Esophagus squamous epithelium (tissue), 4 donors: ENCODE results near the gene SP100.

Experiments used
- POLR2A ChIP-seq, 4 donors: fragments of 450-650 bp; IDR thresholded peaks; one replicate each; pipeline ENCODE4 v1.6.1; 2017; ENCODE audit warnings: antibody characterized with exemption in 4 of 4, mild to moderate bottlenecking in 4 of 4, moderate library complexity in 3 of 4
- TF ChIP-seq, protein P1 (sequence below), 6 experiments: fragments of 450-650 bp in 4 of 6; fragments of 200-600 bp in 2 of 6; sonication (generic) in 2 of 6; IDR thresholded peaks; one replicate each; pipeline ENCODE4 v1.5.1; 2016 to 2019; ENCODE audit warnings: antibody characterized with exemption in 6 of 6, mild to moderate bottlenecking in 4 of 6, moderate library complexity in 4 of 6

DNA sequence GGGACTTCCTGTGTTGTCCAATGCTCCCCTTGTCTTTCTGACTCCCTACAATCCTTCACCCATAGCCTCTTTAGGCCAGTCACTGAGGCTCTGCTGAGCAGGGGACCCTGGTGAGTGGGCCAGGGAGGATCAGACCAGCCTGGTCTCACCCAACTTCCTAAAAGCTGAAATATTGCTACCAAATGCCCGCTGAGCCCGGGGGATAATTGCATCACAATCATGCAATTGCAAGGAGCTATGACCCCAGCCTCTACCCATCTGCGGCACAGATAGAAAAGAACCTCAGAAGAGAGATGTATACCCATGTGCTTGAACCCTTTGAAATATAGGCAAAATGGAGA lies 3.7 kb upstream of the SP100 start:
- TF ChIP-seq, protein P1, sequence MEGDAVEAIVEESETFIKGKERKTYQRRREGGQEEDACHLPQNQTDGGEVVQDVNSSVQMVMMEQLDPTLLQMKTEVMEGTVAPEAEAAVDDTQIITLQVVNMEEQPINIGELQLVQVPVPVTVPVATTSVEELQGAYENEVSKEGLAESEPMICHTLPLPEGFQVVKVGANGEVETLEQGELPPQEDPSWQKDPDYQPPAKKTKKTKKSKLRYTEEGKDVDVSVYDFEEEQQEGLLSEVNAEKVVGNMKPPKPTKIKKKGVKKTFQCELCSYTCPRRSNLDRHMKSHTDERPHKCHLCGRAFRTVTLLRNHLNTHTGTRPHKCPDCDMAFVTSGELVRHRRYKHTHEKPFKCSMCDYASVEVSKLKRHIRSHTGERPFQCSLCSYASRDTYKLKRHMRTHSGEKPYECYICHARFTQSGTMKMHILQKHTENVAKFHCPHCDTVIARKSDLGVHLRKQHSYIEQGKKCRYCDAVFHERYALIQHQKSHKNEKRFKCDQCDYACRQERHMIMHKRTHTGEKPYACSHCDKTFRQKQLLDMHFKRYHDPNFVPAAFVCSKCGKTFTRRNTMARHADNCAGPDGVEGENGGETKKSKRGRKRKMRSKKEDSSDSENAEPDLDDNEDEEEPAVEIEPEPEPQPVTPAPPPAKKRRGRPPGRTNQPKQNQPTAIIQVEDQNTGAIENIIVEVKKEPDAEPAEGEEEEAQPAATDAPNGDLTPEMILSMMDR (IDR thresholded peaks at IDR 0.05): no peak
- TF ChIP-seq POLR2A (IDR thresholded peaks at IDR 0.05): no peak
